RWPE1 (cell line): ENCODE results near the gene BLZF1.
A peak's percentile ranks its signal among the peaks of the same experiment; 100 is the strongest.

ENCODE experiments used
- CTCF ChIA-PET: fragments of 350-600 bp; sonication (Branson Sonifier 250); formaldehyde crosslinking; extraction: SDS; loops from one replicate; lab custom pipeline; 2021; lab: Yijun Ruan, JAX
- POLR2A ChIA-PET: fragments of 400-600 bp; formaldehyde crosslinking; extraction: SDS; loops from one replicate; lab custom pipeline; 2020; ENCODE audit warnings: antibody characterized with exemption; ENCODE audit not compliant: low non-redundant PET; lab: Yijun Ruan, JAX
- DNase-seq: peaks from one replicate; pipeline ENCODE4 v3.0.0; 2012; ENCODE audit warnings: low spot score
- H3K27ac ChIP-seq: fragments of 450-650 bp; 2 replicates; pipeline ENCODE4 v1.5.1; 2017
- TF ChIP-seq, protein P1 (sequence below): fragments of 450-650 bp; conservative IDR thresholded peaks from 2 replicates; pipeline ENCODE4 v1.5.1; 2017; ENCODE audit warnings: low read depth, mild to moderate bottlenecking

The BLZF1 gene

DNA sequence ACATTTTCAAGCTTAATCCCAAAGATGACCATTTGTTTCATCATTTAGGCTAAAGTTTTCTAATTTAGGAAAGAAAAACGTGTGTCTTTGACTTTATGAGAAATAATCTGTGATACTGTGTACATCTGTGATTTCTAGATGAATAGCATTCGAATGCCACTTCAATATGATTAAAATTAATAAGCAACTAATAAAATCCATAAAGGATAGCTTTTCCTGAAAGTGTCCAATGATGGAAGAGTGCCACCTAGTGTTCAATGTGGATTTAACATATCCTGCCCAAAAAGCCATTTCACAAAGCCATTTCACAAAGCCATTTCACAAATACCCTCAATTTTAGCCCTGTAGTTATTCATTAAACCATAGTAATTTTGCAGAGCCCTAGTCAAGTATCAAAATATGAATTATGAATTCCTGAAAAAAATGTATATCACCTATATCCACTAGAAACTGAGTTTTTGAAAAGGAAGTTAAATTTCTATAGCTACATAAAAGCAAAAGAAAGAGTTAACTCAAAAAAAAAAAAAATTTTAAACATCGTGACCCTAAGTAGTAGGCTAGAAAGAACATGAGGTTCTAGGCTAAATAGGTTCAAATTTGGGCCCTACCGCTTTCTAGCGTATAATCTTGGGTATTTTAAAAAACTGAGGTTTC is 19.5 kb upstream of the BLZF1 start:
- ChIA-PET POLR2A (no interaction called here), CTCF (interaction anchor here (0.5 to 3.0 kb wide), 17 partner anchors 9 to 1016 kb away, joined by 3 to 25 read pairs (median 3); no protein-coding TSS in a partner anchor)
- DNase-seq: no peak
- TF ChIP-seq, protein P1, sequence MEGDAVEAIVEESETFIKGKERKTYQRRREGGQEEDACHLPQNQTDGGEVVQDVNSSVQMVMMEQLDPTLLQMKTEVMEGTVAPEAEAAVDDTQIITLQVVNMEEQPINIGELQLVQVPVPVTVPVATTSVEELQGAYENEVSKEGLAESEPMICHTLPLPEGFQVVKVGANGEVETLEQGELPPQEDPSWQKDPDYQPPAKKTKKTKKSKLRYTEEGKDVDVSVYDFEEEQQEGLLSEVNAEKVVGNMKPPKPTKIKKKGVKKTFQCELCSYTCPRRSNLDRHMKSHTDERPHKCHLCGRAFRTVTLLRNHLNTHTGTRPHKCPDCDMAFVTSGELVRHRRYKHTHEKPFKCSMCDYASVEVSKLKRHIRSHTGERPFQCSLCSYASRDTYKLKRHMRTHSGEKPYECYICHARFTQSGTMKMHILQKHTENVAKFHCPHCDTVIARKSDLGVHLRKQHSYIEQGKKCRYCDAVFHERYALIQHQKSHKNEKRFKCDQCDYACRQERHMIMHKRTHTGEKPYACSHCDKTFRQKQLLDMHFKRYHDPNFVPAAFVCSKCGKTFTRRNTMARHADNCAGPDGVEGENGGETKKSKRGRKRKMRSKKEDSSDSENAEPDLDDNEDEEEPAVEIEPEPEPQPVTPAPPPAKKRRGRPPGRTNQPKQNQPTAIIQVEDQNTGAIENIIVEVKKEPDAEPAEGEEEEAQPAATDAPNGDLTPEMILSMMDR: peak; percentile 82
- H3K27ac ChIP-seq: no peak overlapping the region

DNA sequence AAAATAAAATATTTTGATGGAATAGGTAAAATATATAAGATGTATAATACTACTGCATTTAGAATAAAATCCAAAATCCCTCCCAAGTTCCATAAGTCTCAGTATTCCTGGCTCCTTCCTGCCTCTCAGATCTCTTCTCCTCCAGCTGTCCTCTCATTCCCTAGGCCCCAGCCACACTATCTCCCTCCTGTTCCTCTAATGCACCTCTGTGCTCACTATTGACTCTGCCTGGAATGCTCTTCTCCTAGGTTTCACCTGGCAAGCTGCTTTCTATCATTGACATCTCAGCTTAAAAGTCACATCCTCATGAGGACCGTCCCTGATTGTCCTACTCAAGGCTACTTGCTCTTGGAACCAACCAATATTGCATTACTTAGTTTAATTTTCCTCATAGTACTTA is 7.6 kb upstream of the BLZF1 start:
- ChIA-PET POLR2A (no interaction called here), CTCF (interaction anchor here (0.6 kb wide), 1 partner anchor 629 kb away, joined by 4 read pairs; no protein-coding TSS in a partner anchor)
- H3K27ac ChIP-seq: no peak overlapping the region
- no peak for DNase-seq
- TF ChIP-seq, protein P1: no peak

DNA sequence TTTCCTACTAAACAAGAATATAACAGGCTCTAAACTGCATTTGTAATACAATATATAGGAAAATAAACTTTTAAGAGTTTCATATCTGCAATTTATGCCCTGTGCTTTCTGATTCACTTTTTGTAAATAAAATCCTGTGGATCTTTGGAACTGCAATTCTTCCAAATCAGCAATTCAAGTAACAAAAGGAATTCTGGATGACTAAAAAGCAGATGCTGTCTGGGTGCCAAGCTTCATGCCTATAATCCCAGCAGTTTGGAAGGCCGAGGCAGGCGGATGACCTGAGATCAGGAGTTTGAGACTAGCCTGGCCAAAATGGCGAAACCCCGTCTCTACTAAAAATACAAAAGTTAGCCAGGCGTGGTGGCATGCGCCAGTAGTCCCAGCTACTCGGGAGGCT is 6.7 kb upstream of the BLZF1 start:
- DNase-seq: no peak
- POLR2A ChIA-PET: no interaction called here
- CTCF ChIA-PET: no interaction called here
- TF ChIP-seq, protein P1: no peak
- peak overlapping the region; percentile 30; the same call in 1 of the 2 replicates for H3K27ac ChIP-seq

DNA sequence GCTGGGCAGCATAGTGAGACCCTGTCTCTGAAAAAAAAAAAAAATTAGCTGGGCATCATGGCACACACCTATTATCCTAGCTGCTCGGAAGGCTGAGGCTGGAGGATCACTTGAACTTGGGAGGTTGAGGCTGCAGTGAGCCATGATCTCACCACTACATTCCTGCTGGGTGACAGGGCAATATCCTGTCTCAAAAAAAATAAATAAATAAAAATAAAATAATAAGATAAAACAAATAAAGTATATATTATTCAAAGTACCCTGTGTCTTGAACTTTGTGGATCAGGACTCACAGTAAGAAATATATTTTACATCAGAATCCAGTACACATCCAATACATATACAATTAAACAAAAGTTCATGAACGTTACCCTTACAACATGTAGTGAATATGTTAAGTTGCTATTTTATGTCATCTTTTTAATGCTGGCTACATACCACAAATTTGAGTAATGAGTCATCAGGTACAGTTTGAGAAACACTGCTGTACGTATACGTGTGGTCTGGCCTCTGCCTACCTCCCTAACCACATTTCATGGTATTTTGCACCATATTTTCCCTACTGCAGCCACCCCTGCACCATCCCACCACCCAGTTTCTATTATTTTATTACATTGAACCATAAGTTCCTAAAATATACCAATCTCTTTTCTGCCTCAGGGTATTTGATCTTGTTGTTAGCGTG is 4.8 kb upstream of the BLZF1 start:
- POLR2A ChIA-PET: no interaction called here
- TF ChIP-seq, protein P1: no peak
- CTCF ChIA-PET: no interaction called here
- peak overlapping the region; percentile 72 for H3K27ac ChIP-seq
- DNase-seq: peak; percentile 67

DNA sequence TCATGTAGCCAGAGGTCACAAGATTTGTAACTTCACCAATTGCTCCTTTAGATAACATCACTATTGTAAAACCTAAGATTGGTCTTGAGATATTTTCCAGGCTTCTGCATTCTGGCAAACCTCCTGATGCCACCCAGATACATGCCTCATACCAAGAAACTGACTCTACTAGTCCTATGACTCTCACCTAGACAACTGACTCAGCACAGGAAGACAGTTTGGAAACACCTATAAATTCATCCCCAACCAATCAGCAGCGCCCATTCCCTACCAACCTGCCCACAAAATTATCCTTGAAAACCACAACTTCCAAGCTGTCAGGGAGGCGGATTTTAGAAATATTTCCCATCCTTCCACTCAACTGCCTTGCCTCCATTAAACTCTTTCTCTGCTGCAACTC is 3.0 kb upstream of the BLZF1 start:
- ChIA-PET POLR2A (no interaction called here), CTCF (interaction anchor here (0.6 kb wide), 1 partner anchor 926 kb away, joined by 3 read pairs; no protein-coding TSS in a partner anchor)
- peak; percentile 81 for DNase-seq
- H3K27ac ChIP-seq: no peak overlapping the region
- TF ChIP-seq, protein P1: no peak

DNA sequence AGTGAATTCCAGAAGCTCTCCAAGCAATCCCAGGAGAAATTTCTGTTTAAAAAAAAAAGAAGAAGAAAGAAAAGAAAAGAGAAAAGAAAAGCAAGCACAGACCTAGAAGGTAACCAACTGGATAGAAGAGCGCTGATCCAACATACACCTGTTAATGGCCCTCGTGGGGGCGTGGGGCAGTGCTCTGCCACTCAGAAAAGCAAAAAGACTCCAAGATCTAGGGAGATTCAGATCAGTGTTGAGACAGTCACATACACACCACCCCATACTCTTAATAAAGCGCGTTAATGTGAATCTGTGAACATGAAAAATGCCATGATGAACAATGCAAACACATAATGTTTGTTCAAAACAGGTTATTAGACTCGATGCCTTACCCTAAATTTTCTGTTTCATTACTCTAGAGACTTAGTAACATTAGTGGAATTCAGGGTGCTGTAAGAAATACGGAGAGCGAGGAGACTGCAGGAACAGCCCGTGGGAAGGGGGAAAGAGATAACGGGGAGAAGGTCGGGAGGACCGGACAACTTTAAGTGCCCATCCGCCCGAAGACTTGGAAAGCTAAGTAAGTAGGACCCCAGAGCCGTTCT is 804 bp upstream of the BLZF1 start:
- ChIA-PET CTCF (interaction anchor here (0.6 kb wide), 1 partner anchor 850 kb away, joined by 3 read pairs; no protein-coding TSS in a partner anchor), POLR2A (no interaction called here)
- TF ChIP-seq, protein P1: no peak
- H3K27ac ChIP-seq: peak overlapping the region; percentile 82
- no peak for DNase-seq
